Right hindlimb (tissue), 1 donor: ENCODE results near the gene MAP4K2.

Experiments used
- DNase-seq: peaks from one replicate; pipeline ENCODE4 v3.0.0-alpha.2; 2018

MAP4K2 gene

GRCh38 chr11:64736654-64737053 lies 66.4 kb downstream of the MAP4K2 start:
- DNase-seq = no peak

GRCh38 chr11:64735725-64736259 lies 67.2 kb downstream of the MAP4K2 start:
- no peak for DNase-seq
